Tibial nerve (tissue), 4 donors: ENCODE results near the gene ZNF408. TPM values are rescaled to one million over a fixed set of nuclear protein-coding genes. Genes with fewer than 3 reads are reported as not detected.
A peak's percentile ranks its signal among the peaks of the same experiment; 100 is the strongest.

Source experiments
- DNase-seq, 2 donors: peaks; one replicate each; pipeline ENCODE4 v3.0.0-alpha.2; 2019; ENCODE audit warnings: low spot score in 2 of 2
- H3K27ac ChIP-seq, 4 donors: fragments of 200-600 bp; sonication (generic) in 3 of 4; one replicate each; pipeline ENCODE4 v1.5.1; 2017 to 2019; ENCODE audit warnings: mild to moderate bottlenecking in 1 of 4
- H3K27me3 ChIP-seq, 2 donors: fragments of 200-600 bp; sonication (generic) in 1 of 2; one replicate each; pipeline versions ENCODE4 v1.5.1 to v1.6.0; 2017 to 2019
- H3K36me3 ChIP-seq, 3 donors: fragments of 200-600 bp; sonication (generic); one replicate each; pipeline ENCODE4 v1.5.1; 2018 to 2019
- H3K4me1 ChIP-seq, 4 donors: fragments of 200-600 bp; sonication (generic) in 3 of 4; one replicate each; pipeline ENCODE4 v1.5.1; 2017 to 2019
- H3K4me3 ChIP-seq, 4 donors: fragments of 200-600 bp; sonication (generic) in 3 of 4; one replicate each; pipeline ENCODE4 v1.5.1; 2017 to 2019; ENCODE audit warnings: mild to moderate bottlenecking in 1 of 4, moderate library complexity in 1 of 4
- H3K9me3 ChIP-seq, 4 donors: fragments of 200-600 bp; sonication (generic) in 3 of 4; one replicate each; pipeline ENCODE4 v1.5.1; 2017 to 2019
- EP300 ChIP-seq, 2 donors: sonication (generic); formaldehyde crosslinking; IDR thresholded peaks; one replicate each; pipeline ENCODE4 v1.6.1; 2017; ENCODE audit warnings: antibody characterized with exemption in 2 of 2, mild to moderate bottlenecking in 1 of 2
- POLR2A ChIP-seq, 2 donors: fragments of 450-650 bp; IDR thresholded peaks; one replicate each; pipeline ENCODE4 v1.6.1; 2017; ENCODE audit warnings: antibody characterized with exemption in 2 of 2, mild to moderate bottlenecking in 2 of 2, moderate library complexity in 2 of 2
- WGBS, 2 donors: methylation state at CpG; one replicate each; pipeline ENCODE4 v1.1.5; 2018; 5-methylcytosine and 5-hydroxymethylcytosine counted together
- total RNA-seq, 4 donors: library from RNA; depleted of rRNA; stranded (reverse); fragments of >200 nt; gene quantifications; one replicate each; pipeline ENCODE4 v1.1.0, GENCODE V29; 2016
- TF ChIP-seq, protein P1 (sequence below), 5 experiments: fragments of 200-600 bp in 3 of 5; fragments of 450-650 bp in 2 of 5; sonication (generic) in 3 of 5; IDR thresholded peaks; one replicate each; pipeline ENCODE4 v1.5.1; 2016 to 2019; ENCODE audit warnings: antibody characterized with exemption in 5 of 5, mild to moderate bottlenecking in 3 of 5, moderate library complexity in 2 of 5

ZNF408 gene
- total RNA-seq, 4 donors from 2014 or later = 8.8 to 21.6 (median 13.7) TPM

DNA sequence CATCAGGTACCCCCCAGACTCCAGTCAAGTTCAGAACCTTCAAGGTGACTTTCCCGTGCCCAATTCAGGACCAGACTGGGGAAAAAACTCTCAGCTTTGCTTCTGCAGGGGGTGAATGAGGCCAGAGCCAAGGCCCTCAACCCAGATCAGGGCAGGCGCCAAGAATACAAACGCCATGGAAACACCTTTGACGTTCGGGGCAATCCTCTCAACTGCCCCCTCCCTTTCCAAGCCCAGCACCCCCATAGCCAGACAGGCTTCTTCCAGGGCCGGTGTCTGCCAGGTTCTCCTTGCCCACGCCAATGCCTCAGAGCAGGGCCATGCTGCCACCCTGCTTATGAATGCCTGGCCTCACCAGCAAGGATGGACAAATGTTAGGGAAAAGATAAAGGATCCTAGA, 6.2 kb upstream of the ZNF408 start:
- H3K4me1 ChIP-seq = peaks cover 0 to 59% (median 32%) of the 10 kb centered on the region in 4 donors
- H3K27ac ChIP-seq = peak overlapping the region in 2 of 4 donors; percentile 58 to 64
- no peaks in the 10 kb centered on the region for H3K9me3 ChIP-seq
- peaks cover 2 to 77% (median 26%) of the 10 kb centered on the region in 3 donors for H3K36me3 ChIP-seq
- H3K4me3 ChIP-seq = no peak overlapping the region
- WGBS, 2 donors = 76 to 83% methylated on average over 5 to 7 of the region's 7 CpGs
- H3K27me3 ChIP-seq = no peaks in the 10 kb centered on the region
- no peak for DNase-seq
- no peak for TF ChIP-seq POLR2A (IDR thresholded peaks at IDR 0.05)

DNA sequence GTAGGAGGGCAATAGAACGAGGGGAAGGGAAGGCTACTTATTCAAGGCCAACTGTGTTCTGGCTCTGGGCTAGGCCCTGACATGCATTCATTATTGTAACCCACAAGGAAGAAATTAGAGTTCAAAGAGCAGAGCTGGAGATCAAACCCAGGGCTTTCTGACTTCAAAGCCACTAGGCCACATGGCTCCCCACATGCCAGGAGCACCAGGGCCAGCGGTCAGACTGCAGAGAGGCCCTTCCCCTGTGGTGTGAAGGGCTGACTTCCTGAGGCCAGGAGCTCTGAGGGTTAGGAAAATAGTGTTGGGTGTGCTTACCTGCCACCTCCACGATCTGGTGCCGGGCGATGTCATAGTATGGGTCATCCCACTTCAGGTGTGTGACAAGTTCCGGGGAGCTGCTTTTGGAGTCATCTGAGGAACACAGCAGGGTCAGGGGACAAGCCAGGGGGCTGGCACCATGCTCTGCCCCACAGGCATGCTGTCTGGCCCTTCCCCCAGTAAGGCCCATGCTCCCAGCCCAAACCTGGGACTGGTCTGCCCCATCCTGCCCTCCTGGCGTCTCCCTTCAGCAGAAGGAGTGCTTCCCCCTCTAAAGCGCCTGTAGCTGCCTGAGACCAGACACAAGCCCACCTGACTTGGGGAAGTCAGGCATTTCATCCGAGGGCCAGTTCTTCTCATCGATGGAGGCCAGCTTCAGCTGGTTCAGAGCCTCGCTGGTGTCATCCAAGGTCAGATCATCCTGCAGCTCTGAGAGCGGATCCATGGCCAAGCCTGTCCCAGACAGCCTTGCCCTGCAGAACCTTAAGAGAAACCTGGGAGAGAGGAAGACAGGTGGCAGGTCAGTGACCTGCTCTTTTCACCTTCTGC, 5.3 kb upstream of the ZNF408 start:
- 80 to 84% methylated on average over 10 to 12 of the region's 12 CpGs for WGBS, 2 donors
- H3K9me3 ChIP-seq = no peaks in the 10 kb centered on the region
- no peak for DNase-seq
- peak overlapping the region in 2 of 4 donors; percentile 29 to 64 for H3K27ac ChIP-seq
- no peaks in the 10 kb centered on the region for H3K27me3 ChIP-seq
- H3K4me1 ChIP-seq = peaks cover 0 to 61% (median 32%) of the 10 kb centered on the region in 4 donors
- H3K4me3 ChIP-seq = no peak overlapping the region
- H3K36me3 ChIP-seq = peaks cover 2 to 67% (median 26%) of the 10 kb centered on the region in 3 donors
- TF ChIP-seq POLR2A (IDR thresholded peaks at IDR 0.05) = no peak
- no peak for TF ChIP-seq EP300 (IDR thresholded peaks at IDR 0.05)

DNA sequence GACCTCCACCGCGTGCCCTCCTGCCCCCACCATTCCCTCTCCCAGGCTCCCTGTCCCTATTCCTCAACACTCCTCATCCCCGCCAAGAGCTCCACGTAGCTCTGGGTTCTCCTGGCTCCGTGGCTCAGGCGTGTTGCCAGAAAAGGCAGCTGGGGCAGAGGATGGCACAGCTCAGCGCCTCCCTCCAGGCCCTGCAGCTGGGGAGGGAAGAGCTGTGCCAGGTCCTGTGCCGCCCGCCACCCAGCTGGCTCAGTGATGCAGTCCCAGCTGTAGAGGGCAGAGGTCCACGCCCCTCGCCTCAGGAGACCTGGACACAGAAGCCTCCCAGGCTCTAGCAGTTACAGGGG, 4.6 kb upstream of the ZNF408 start:
- Histone ChIP-seq H3K27ac (peak overlapping the region in 2 of 4 donors; percentile 29 to 43), H3K4me3 (no peak overlapping the region), H3K4me1 (peaks cover 0 to 61% (median 32%) of the 10 kb centered on the region in 4 donors), H3K9me3 (no peaks in the 10 kb centered on the region), H3K27me3 (no peaks in the 10 kb centered on the region), H3K36me3 (peaks cover 2 to 61% (median 26%) of the 10 kb centered on the region in 3 donors)
- no peak for DNase-seq
- 86% methylated on average over 11 of the region's 11 CpGs for WGBS, 2 donors
- TF ChIP-seq POLR2A (IDR thresholded peaks at IDR 0.05) (no peak), EP300 (IDR thresholded peaks at IDR 0.05) (no peak)
- TF ChIP-seq, protein P1, sequence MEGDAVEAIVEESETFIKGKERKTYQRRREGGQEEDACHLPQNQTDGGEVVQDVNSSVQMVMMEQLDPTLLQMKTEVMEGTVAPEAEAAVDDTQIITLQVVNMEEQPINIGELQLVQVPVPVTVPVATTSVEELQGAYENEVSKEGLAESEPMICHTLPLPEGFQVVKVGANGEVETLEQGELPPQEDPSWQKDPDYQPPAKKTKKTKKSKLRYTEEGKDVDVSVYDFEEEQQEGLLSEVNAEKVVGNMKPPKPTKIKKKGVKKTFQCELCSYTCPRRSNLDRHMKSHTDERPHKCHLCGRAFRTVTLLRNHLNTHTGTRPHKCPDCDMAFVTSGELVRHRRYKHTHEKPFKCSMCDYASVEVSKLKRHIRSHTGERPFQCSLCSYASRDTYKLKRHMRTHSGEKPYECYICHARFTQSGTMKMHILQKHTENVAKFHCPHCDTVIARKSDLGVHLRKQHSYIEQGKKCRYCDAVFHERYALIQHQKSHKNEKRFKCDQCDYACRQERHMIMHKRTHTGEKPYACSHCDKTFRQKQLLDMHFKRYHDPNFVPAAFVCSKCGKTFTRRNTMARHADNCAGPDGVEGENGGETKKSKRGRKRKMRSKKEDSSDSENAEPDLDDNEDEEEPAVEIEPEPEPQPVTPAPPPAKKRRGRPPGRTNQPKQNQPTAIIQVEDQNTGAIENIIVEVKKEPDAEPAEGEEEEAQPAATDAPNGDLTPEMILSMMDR (IDR thresholded peaks at IDR 0.05) = no peak

DNA sequence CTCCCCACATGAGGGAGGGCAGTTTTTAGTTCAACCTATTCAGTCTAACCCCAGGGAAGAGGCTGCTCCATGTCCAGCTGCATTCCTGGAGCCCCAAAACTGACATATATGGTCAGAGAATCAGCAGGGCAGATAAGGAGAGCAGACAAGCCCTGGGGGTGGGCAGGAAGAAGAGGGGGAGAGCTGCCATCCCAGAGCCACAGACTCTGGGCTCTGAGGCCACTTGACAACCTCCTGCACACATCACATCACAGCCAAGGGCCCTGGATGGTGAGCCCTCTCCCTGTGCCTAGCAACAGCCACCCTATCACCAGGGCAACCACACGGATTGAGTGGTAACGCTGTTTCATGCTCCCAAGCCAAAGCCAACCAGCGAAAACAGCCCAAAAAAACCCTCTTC, 3.5 kb upstream of the ZNF408 start:
- 48 to 54% methylated on average over 3 of the region's 3 CpGs for WGBS, 2 donors
- no peaks in the 10 kb centered on the region for H3K27me3 ChIP-seq
- no peak for DNase-seq
- no peak overlapping the region for H3K4me3 ChIP-seq
- H3K36me3 ChIP-seq = peaks cover 2 to 51% (median 21%) of the 10 kb centered on the region in 3 donors
- no peaks in the 10 kb centered on the region for H3K9me3 ChIP-seq
- peak overlapping the region in 2 of 4 donors; percentile 50 to 91 for H3K27ac ChIP-seq
- TF ChIP-seq, protein P1 (IDR thresholded peaks at IDR 0.05) = no peak
- no peak for TF ChIP-seq EP300 (IDR thresholded peaks at IDR 0.05)
- no peak for TF ChIP-seq POLR2A (IDR thresholded peaks at IDR 0.05)
- H3K4me1 ChIP-seq = peaks cover 0 to 71% (median 42%) of the 10 kb centered on the region in 4 donors

DNA sequence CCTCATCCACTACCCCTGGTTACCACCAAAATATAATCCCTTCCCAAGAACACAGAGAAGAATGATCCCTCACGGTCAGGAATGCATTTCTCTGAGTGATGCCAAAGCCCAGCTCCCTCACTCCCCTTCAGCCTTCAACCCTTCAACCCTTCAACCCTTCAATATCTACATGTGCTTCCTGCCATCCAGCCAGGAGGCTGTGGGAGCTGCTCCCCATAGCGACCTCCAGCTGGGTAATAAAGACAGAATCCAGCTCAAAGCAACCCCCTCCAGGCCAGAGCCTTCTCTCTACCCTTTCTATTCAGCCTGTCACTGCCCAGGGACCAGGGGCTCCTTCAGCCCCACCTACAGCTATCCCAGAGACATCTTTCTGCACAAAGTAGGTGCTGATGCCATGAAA, 3.1 kb upstream of the ZNF408 start:
- H3K27me3 ChIP-seq = no peaks in the 10 kb centered on the region
- H3K27ac ChIP-seq = peak overlapping the region in 2 of 4 donors; percentile 50 to 91
- no peak for DNase-seq
- TF ChIP-seq, protein P1 (IDR thresholded peaks at IDR 0.05) = no peak
- no peak for TF ChIP-seq EP300 (IDR thresholded peaks at IDR 0.05)
- no peak for TF ChIP-seq POLR2A (IDR thresholded peaks at IDR 0.05)
- peaks cover 2 to 51% (median 24%) of the 10 kb centered on the region in 3 donors for H3K36me3 ChIP-seq
- peaks cover 0 to 75% (median 45%) of the 10 kb centered on the region in 4 donors for H3K4me1 ChIP-seq
- WGBS, 2 donors = 49 to 51% methylated on average over 2 of the region's 2 CpGs
- no peak overlapping the region for H3K4me3 ChIP-seq
- no peaks in the 10 kb centered on the region for H3K9me3 ChIP-seq

DNA sequence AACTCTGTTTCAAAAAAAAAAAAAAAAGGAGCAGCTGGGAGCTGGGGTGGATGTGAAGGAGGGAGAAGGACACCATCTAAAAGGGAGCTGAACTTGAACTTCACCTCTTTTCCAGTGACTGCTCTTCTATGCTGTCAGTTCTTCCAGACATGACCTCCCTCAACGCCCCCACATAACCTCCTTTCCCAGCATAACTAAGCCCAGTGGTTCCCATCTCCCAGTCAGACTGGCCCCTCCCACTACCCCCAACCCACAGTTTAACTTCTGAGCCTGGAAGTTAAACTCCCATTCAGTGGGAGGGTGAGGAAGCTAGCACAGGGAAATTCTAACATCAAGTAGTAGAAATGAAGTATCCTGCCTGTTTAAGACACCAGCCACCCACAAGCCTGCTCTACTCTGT, 2.2 kb upstream of the ZNF408 start:
- Histone ChIP-seq H3K36me3 (peaks cover 5 to 51% (median 29%) of the 10 kb centered on the region in 3 donors), H3K4me3 (peak overlapping the region in 1 of 4 donors; percentile 83), H3K9me3 (no peaks in the 10 kb centered on the region), H3K27me3 (no peaks in the 10 kb centered on the region), H3K4me1 (peaks cover 0 to 77% (median 45%) of the 10 kb centered on the region in 4 donors), H3K27ac (peak overlapping the region in 2 of 4 donors; percentile 22 to 91)
- TF ChIP-seq, protein P1 (IDR thresholded peaks at IDR 0.05) = no peak
- TF ChIP-seq EP300 (IDR thresholded peaks at IDR 0.05) (no peak), POLR2A (IDR thresholded peaks at IDR 0.05) (no peak)
- no peak for DNase-seq
- WGBS, 2 donors = 4 to 39% methylated on average over 1 of the region's 1 CpG
